Measurements from ENCODE around the gene IL23A. TPM values are rescaled to one million over a fixed set of nuclear protein-coding genes. Genes with fewer than 3 reads are reported as not detected.

The IL23A gene
- total RNA-seq, 2 experiments from 2014 or later = 11.0 to 11.7 TPM

- DNase-seq = no peak
- POLR2A ChIA-PET = interaction anchor here (1.0 kb wide), 1 partner anchor 13 kb away, joined by 3 read pairs; no protein-coding TSS in a partner anchor
- CTCF ChIA-PET = no interaction called here
- Mint-ChIP-seq H3K27ac (no peak overlapping the region), H3K36me3 (ENCODE audit: low read depth) (peaks cover 2% of the 10 kb centered on the region), H3K27me3 (peaks cover 7% of the 10 kb centered on the region), H3K9me3 (no peaks in the 10 kb centered on the region), H3K4me3 (no peak overlapping the region), H3K4me1 (no peaks in the 10 kb centered on the region)
Observed at GRCh38 chr12:56373515-56373914, 34.8 kb downstream of the IL23A start.

GRCh38 chr12:56374726-56375597 lies 36.3 kb downstream of the IL23A start:
- ChIA-PET POLR2A (interaction anchor here (0.6 kb wide), 1 partner anchor 29 kb away, joined by 3 read pairs; no protein-coding TSS in a partner anchor), CTCF (interaction anchor here (0.6 to 0.9 kb wide), 2 partner anchors 59 to 546 kb away, joined by 3 read pairs; no protein-coding TSS in a partner anchor)
- DNase-seq = no peak
- no peaks in the 10 kb centered on the region for H3K4me1 Mint-ChIP-seq
- H3K27ac Mint-ChIP-seq = no peak overlapping the region
- peaks cover 2% of the 10 kb centered on the region for H3K36me3 Mint-ChIP-seq (ENCODE audit: low read depth)
- H3K9me3 Mint-ChIP-seq = no peaks in the 10 kb centered on the region
- no peak overlapping the region for H3K4me3 Mint-ChIP-seq
- peaks cover 7% of the 10 kb centered on the region for H3K27me3 Mint-ChIP-seq

- POLR2A ChIA-PET = no interaction called here
- Mint-ChIP-seq H3K36me3 (ENCODE audit: low read depth) (peaks cover 2% of the 10 kb centered on the region), H3K9me3 (no peaks in the 10 kb centered on the region)
Observed at GRCh38 chr12:56375598-56376434, 37.1 kb downstream of the IL23A start.

GRCh38 chr12:56377310-56377988 lies 38.8 kb downstream of the IL23A start:
- Mint-ChIP-seq H3K27ac (no peak overlapping the region), H3K4me1 (no peaks in the 10 kb centered on the region), H3K36me3 (ENCODE audit: low read depth) (no peaks in the 10 kb centered on the region), H3K27me3 (peaks cover 3% of the 10 kb centered on the region), H3K9me3 (no peaks in the 10 kb centered on the region), H3K4me3 (no peak overlapping the region)
- CTCF ChIA-PET = interaction anchor here (1.1 kb wide), 2 partner anchors 17 to 87 kb away, joined by 3 to 7 read pairs; partner anchors contain the start of gene STAT2
- POLR2A ChIA-PET = interaction anchor here (0.9 kb wide), 1 partner anchor 15 kb away, joined by 3 read pairs; no protein-coding TSS in a partner anchor
- DNase-seq = no peak

More at GRCh38 chr12:56375598-56376434, 37.1 kb downstream of the IL23A start:
- no peak overlapping the region for H3K4me3 Mint-ChIP-seq
- CTCF ChIA-PET = interaction anchor here (0.6 to 0.9 kb wide), 2 partner anchors 21 to 58 kb away, joined by 3 read pairs; no protein-coding TSS in a partner anchor
- H3K4me1 Mint-ChIP-seq = no peaks in the 10 kb centered on the region
- H3K27ac Mint-ChIP-seq = no peak overlapping the region
- no peak for DNase-seq
- peaks cover 7% of the 10 kb centered on the region for H3K27me3 Mint-ChIP-seq

- ChIA-PET POLR2A (interaction anchor here (0.9 kb wide), 1 partner anchor 16 kb away, joined by 3 read pairs; no protein-coding TSS in a partner anchor), CTCF (interaction anchor here (1.1 kb wide), 2 partner anchors 18 to 86 kb away, joined by 3 to 7 read pairs; partner anchors contain the start of gene STAT2)
- Mint-ChIP-seq H3K4me1 (no peaks in the 10 kb centered on the region), H3K9me3 (no peaks in the 10 kb centered on the region), H3K27ac (no peak overlapping the region), H3K27me3 (peaks cover 3% of the 10 kb centered on the region), H3K36me3 (ENCODE audit: low read depth) (no peaks in the 10 kb centered on the region), H3K4me3 (no peak overlapping the region)
- no peak for DNase-seq
Observed at GRCh38 chr12:56377989-56378316, 39.3 kb downstream of the IL23A start.

- Mint-ChIP-seq H3K4me1 (no peaks in the 10 kb centered on the region), H3K27ac (no peak overlapping the region), H3K9me3 (no peaks in the 10 kb centered on the region), H3K4me3 (no peak overlapping the region), H3K36me3 (ENCODE audit: low read depth) (no peaks in the 10 kb centered on the region), H3K27me3 (peaks cover 8% of the 10 kb centered on the region)
- POLR2A ChIA-PET = no interaction called here
- no peak for DNase-seq
- CTCF ChIA-PET = interaction anchor here (2.1 kb wide), 1 partner anchor 23 kb away, joined by 8 read pairs; the partner anchor contains the start of gene STAT2
Observed at GRCh38 chr12:56382611-56383010, 43.9 kb downstream of the IL23A start.

- CTCF ChIA-PET = interaction anchor here (0.5 to 0.9 kb wide), 3 partner anchors 27 to 383 kb away, joined by 3 to 4 read pairs (median 4); no protein-coding TSS in a partner anchor
- POLR2A ChIA-PET = no interaction called here
- Mint-ChIP-seq H3K27me3 (peaks cover 7% of the 10 kb centered on the region), H3K36me3 (ENCODE audit: low read depth) (no peaks in the 10 kb centered on the region), H3K4me1 (no peaks in the 10 kb centered on the region), H3K27ac (no peak overlapping the region), H3K4me3 (no peak overlapping the region), H3K9me3 (no peaks in the 10 kb centered on the region)
- no peak for DNase-seq
Observed at GRCh38 chr12:56385873-56386272, 47.2 kb downstream of the IL23A start.

- H3K4me1 Mint-ChIP-seq = no peaks in the 10 kb centered on the region
- ChIA-PET CTCF (interaction anchor here (0.7 kb wide), 1 partner anchor 161 kb away, joined by 3 read pairs; no protein-coding TSS in a partner anchor), POLR2A (no interaction called here)
Observed at GRCh38 chr12:56387152-56387736, 48.6 kb downstream of the IL23A start.

GRCh38 chr12:56389412-56389811 lies 50.7 kb downstream of the IL23A start:
- Mint-ChIP-seq H3K4me1 (no peaks in the 10 kb centered on the region), H3K27me3 (peaks cover 4% of the 10 kb centered on the region), H3K36me3 (ENCODE audit: low read depth) (no peaks in the 10 kb centered on the region), H3K9me3 (no peaks in the 10 kb centered on the region), H3K27ac (no peak overlapping the region), H3K4me3 (no peak overlapping the region)
- ChIA-PET CTCF (interaction anchor here (1.1 to 1.9 kb wide), 2 partner anchors 36 to 74 kb away, joined by 3 to 6 read pairs; no protein-coding TSS in a partner anchor), POLR2A (no interaction called here)
- DNase-seq = no peak

More at GRCh38 chr12:56387152-56387736, 48.6 kb downstream of the IL23A start:
- no peak for DNase-seq
- H3K36me3 Mint-ChIP-seq (ENCODE audit: low read depth) = no peaks in the 10 kb centered on the region
- H3K27ac Mint-ChIP-seq = no peak overlapping the region
- peaks cover 4% of the 10 kb centered on the region for H3K27me3 Mint-ChIP-seq
- H3K9me3 Mint-ChIP-seq = no peaks in the 10 kb centered on the region
- H3K4me3 Mint-ChIP-seq = no peak overlapping the region

Other genes with a start within 250 kb of the IL23A start
- gene PA2G4, start 234.3 kb upstream of the IL23A start, total RNA-seq = 100 to 1,000 TPM; 242 to 243 TPM
- 1,000 to 10,000 TPM; 3,981 to 4,002 TPM for gene RPL41, start 222.3 kb upstream of the IL23A start, total RNA-seq
- gene ZC3H10, start 220.6 kb upstream of the IL23A start, total RNA-seq = 10 to 100 TPM in 1 of 2 experiments, 1 to 10 TPM in 1; 8.0 to 10.3 TPM
- gene ESYT1, start 210.6 kb upstream of the IL23A start, total RNA-seq = 100 to 1,000 TPM; 266 to 279 TPM
- 10 to 100 TPM; 60.4 to 63.2 TPM for gene MYL6B, start 186.3 kb upstream of the IL23A start, total RNA-seq
- 1,000 to 10,000 TPM; 1,594 to 1,602 TPM for gene MYL6, start 180.5 kb upstream of the IL23A start, total RNA-seq
- 100 to 1,000 TPM; 133 to 137 TPM for gene SMARCC2, start 149.4 kb upstream of the IL23A start, total RNA-seq
- 10 to 100 TPM; 33.8 to 35.2 TPM for gene RNF41, start 117.0 kb upstream of the IL23A start, total RNA-seq
- 10 to 100 TPM; 49.6 to 52.3 TPM for gene NABP2, start 114.5 kb upstream of the IL23A start, total RNA-seq
- 1 to 10 TPM in 1 of 2 experiments, under 1 TPM in 1; 0.80 to 1.2 TPM for gene SLC39A5, start 108.8 kb upstream of the IL23A start, total RNA-seq
- 10 to 100 TPM; 46.4 to 50.1 TPM for gene ANKRD52, start 80.5 kb upstream of the IL23A start, total RNA-seq
- gene COQ10A, start 71.9 kb upstream of the IL23A start, total RNA-seq = 10 to 100 TPM; 12.8 to 16.7 TPM
- 100 to 1,000 TPM; 188 to 193 TPM for gene CS, start 38.6 kb upstream of the IL23A start, total RNA-seq
- gene CNPY2, start 22.9 kb upstream of the IL23A start, total RNA-seq = 10 to 100 TPM; 95.0 to 99.3 TPM
- gene PAN2, start 4.9 kb upstream of the IL23A start, total RNA-seq = 10 to 100 TPM; 61.3 to 64.2 TPM
- gene STAT2, start 21.2 kb downstream of the IL23A start, total RNA-seq = 100 to 1,000 TPM; 298 to 304 TPM
- not detected for gene APOF, start 24.0 kb downstream of the IL23A start, total RNA-seq
- 10 to 100 TPM; 44.1 to 45.6 TPM for gene TIMELESS, start 110.5 kb downstream of the IL23A start, total RNA-seq
- not detected for gene MIP, start 115.8 kb downstream of the IL23A start, total RNA-seq
- 1 to 10 TPM; 2.9 to 3.1 TPM for gene SPRYD4, start 129.7 kb downstream of the IL23A start, total RNA-seq
- 1 to 10 TPM in 1 of 2 experiments, under 1 TPM in 1; 0.33 to 1.3 TPM for gene GLS2, start 149.3 kb downstream of the IL23A start, total RNA-seq
- 1 to 10 TPM; 3.8 to 4.3 TPM for gene RBMS2, start 182.9 kb downstream of the IL23A start, total RNA-seq

Data from activated CD4-positive, alpha-beta memory T cell treated with anti-CD3 and anti-CD28 coated beads, Interleukin-2, amount 10 ng/mL, durations not matched to agents 7 days and 5 days (primary cell).